ENCODE results near the gene KIAA0586. TPM values are rescaled to one million over a fixed set of nuclear protein-coding genes. Genes with fewer than 3 reads are reported as not detected.

The KIAA0586 gene
- total and polyA plus RNA-seq, 9 of the 15 experiments (the other 6 are each of a cell fraction or from before 2014, with no cell fraction given): 11.2 to 30.9 (median 22.6) TPM

GRCh38 chr14:58427281-58428117 lies at the start of gene KIAA0586, which contains the start of gene TIMM9 (continued):
- TF ChIP-seq SPI1 (IDR thresholded peaks at IDR 0.05; ENCODE audit: borderline replicate concordance, low read depth, low read length) (peak; percentile 87), CEBPG (CRISPR knock-in tag; IDR thresholded peaks at IDR 0.05) (peak; percentile 71), CEBPG (tag; conservative IDR thresholded peaks at IDR 0.05 in 1 of 2, IDR thresholded peaks at IDR 0.05 in 1 of 2) (no peak), TRIM24 (IDR thresholded peaks at IDR 0.05) (peak; percentile 6 to 98; a peak in 2 of 4 replicates), NCOA1 (IDR thresholded peaks at IDR 0.05; ENCODE audit: low read depth) (peak; percentile 98), BCLAF1 (IDR thresholded peaks at IDR 0.05; ENCODE audit: borderline replicate concordance in 1 of 2, control insufficient read depth in 1 of 2, low read depth in 2 of 2, low read length in 1 of 2) (peak in 1 of 2 experiments; percentile 94; a peak in 2 of 4 replicates), SMAD1 (IDR thresholded peaks at IDR 0.05; ENCODE audit: low read depth, low read length, partially characterized antibody) (peak; percentile 51), TEAD1 (CRISPR knock-in tag; IDR thresholded peaks at IDR 0.05) (peak in 1 of 2 experiments; percentile 20; a peak in 1 of 4 replicates), HCFC1 (IDR thresholded peaks at IDR 0.05; ENCODE audit: low read depth, low read length) (peak; percentile 65), ATF4 (CRISPR knock-in tag; IDR thresholded peaks at IDR 0.05) (peak; percentile 27; the same call in 1 of the 2 replicates), CHD2 (IDR thresholded peaks at IDR 0.05; ENCODE audit: low read depth, low read length) (no peak), PHF21A (IDR thresholded peaks at IDR 0.05; ENCODE audit: borderline replicate concordance, low read depth) (no peak), EP400 (IDR thresholded peaks at IDR 0.05) (peak; percentile 97), CBX3 (IDR thresholded peaks at IDR 0.05; ENCODE audit: borderline replicate concordance in 1 of 2, low read length in 2 of 2) (peak in 1 of 2 experiments; percentile 74; a peak in 1 of 3 replicates), NRF1 (conservative IDR thresholded peaks at IDR 0.05 in 1 of 2, IDR thresholded peaks at IDR 0.05 in 1 of 2) (peak; percentile 94 to 95)
